HG02884 (cell line): ENCODE measurements around the gene SP1.
"Not testable (repeated sequence)": the region's sequence is repeated elsewhere in the genome, so short reads cannot be mapped to it uniquely, and the experiment has no call there.

Experiments used
- ATAC-seq: cut with Tn5 transposase; IDR thresholded peaks from one replicate; pipeline ENCODE4 v1.9.1; 2021; ENCODE audit warnings: mild to moderate bottlenecking, moderate library complexity; ENCODE audit not compliant: unreplicated experiment

The SP1 gene

DNA sequence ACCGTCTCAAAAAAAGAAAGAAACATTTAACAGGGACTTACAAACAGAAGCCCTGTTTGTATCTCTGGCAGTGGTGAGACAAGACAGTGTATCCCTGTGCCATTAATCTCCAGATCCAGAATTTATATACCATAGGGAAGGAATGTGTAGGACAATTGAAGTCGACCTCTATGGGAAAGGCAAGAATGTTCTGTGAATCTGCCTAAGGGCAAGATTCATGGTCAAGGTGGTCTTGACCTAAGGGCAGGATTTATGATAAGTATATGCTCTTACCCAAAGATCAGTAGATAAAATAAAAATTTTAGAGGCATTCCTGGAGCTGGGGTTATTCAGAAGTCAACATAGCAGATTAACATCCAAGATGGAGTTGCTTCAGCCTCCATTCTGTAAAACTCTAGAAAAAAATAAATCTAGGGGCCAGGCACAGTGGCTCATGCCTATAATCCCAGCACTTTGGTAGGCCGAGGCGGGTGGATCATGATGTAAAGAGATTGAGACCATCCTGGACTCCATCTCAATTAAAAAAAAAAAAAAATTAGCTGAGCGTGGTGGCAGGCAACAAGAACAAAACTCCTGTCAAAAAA, 21.0 kb upstream of the SP1 start:
- ATAC-seq, result no peak

DNA sequence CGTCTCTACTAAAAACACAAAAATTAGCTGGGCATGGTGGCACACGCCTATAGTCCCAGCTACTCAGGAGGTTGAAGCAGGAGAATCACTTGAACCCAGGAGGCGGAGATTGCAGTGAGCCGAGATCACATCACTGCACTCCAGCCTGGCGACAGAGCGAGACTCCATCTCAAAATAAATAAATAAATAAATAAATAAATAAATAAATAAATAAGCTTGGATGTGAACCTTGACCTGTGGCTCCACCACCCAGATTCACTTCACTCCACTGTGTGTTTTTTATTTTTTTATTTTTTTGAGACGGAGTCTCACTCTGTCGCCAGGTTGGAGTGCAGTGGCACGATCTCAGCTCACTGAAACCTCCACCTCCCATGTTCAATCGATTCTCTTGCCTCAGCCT, 18.3 kb upstream of the SP1 start:
- not testable (repeated sequence) for ATAC-seq

DNA sequence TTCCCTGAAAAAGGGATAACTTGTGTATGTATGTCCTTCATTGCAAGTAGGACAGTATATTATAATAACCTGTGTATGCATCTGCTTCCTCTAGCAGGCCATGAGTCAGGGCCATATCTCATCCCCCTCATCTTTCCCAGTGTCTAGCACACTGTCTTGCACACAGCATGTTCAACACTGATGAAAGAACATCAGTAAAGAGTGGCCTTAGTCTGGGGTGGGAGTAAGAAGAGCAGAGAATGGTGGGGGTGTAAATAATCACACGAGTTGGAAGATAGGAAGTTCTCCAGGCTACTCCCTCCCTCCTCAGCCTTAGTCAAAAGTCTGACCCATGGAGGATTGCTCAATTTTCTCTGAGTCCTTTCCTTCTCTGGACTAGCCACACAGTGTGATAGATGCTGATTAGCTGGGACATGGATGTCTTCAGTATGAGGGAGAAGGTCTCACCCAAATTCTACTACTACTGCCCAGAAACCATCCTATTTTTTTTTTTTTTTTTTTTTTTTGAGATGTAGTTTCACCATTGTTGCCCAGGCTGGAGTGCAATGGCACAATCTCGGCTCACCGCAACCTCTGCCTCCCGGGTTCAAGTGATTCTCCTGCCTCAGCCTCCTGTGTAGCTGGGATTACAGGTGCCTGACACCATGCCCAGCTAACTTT, 14.6 kb upstream of the SP1 start:
- ATAC-seq, result no peak

DNA sequence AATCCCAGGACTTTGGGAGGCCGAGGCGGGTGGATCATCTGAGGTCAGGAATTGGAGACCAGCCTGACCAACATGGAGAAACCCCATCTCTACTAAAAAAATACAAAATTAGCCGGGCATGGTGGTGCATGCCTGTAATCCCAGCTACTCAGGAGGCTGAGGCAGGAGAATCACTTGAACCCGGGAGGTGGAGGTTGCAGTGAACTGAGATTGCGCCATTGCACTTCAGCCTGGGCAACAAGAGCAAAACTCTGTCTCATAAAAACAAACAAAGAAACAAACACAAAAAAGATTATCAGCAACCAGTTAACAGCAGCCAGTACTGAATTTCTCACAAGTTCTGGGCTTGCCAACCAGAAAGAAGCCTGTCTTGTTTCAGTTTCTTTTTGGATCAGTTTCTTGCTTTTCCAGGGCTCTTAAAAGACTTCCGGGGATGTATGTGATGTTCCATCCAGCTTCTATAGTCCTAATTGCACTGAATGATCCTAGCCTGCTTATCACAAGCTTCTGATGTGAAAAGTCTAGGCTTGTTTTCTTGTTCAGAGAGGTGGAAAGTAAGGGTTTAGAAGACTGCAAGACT, 6.3 kb upstream of the SP1 start:
- not testable (repeated sequence) for ATAC-seq

DNA sequence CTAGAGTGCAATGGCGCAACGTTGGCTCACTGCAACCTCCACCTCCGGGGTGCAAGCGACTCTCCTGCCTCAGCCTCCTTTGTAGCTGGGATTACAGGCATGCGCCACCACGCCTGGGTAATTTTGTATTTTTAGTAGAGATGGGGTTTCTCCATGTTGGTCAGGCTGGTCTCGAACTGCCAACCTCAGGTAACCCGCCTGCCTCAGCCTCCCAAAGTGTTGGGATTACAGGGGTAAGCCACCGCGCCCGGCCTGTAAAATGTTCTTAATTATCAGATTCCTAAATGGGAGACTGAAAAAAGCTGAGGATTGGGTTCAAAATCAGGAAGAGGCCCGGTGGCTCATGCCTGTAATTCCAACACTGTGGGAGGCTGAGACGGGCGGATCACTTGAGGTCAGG, 5.7 kb upstream of the SP1 start:
- ATAC-seq, result not testable (repeated sequence)

DNA sequence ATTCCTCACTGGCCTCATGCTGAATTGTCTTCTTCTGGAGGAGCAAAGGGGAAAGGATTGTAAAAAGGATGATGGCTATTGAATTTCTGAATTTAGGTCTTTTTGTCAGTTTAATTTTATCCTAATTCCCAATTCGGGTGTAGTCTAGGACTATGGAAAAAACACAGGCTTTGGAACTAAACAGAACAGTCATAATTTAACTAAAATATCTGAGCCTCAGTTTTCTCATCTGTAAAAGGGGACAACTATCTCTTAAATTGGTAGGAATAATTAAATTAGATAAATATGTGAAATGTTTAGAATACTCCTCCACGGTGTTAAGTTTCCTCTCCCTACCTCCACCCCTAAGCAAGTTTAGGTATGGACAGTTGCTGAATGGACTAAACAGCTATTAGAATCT, 3.2 kb upstream of the SP1 start:
- no peak for ATAC-seq

DNA sequence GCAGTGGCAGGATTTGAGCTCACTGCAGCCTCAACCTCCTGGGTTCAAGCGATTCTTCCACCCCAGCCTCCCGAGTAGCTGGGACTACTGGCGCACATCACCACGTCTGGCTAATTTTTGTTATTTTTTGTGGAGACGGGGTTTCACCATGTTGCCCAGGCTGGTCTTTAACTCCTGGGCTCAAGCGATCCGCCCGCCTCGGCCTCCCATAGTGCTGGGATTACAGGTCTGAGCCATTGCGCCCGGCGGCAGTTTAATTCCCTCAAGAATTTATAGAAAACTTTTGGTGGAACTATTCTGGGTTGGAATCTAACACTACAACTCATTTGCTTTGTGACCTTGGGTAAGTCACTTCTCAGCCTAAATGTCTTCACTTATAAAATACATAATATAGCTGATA, 1.8 kb upstream of the SP1 start:
- no peak for ATAC-seq

DNA sequence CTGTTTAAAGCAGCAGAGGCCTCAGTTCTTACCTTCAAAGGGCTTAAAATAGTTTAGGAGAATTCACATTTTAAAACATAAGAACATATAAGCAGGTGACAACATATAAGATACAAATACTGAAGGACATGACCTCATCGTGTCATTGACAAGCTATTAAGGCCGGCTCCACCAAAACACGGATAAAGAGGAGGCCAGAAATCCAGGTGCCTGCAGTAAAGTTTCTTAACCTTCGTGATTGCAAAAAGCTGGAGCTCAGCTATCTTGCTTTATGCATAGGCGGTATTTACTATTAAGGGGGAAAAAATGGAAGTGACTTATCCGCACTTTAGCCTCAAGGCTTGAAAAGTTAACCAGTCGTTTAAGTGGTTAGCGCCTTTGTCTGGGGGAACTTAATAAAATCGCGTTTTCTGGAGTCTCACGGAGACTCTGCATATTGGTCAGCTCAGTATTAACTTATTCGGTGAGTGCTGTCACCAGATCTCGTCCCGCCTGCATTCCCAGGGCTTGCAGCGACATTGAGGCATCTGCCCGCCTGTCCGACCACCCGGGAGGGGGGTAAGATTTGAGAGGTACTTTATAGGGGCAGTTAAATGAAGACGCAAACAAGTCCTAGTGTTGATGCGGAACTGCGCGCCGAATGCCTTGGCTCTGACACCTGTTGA, 1.1 kb upstream of the SP1 start:
- no peak for ATAC-seq

DNA sequence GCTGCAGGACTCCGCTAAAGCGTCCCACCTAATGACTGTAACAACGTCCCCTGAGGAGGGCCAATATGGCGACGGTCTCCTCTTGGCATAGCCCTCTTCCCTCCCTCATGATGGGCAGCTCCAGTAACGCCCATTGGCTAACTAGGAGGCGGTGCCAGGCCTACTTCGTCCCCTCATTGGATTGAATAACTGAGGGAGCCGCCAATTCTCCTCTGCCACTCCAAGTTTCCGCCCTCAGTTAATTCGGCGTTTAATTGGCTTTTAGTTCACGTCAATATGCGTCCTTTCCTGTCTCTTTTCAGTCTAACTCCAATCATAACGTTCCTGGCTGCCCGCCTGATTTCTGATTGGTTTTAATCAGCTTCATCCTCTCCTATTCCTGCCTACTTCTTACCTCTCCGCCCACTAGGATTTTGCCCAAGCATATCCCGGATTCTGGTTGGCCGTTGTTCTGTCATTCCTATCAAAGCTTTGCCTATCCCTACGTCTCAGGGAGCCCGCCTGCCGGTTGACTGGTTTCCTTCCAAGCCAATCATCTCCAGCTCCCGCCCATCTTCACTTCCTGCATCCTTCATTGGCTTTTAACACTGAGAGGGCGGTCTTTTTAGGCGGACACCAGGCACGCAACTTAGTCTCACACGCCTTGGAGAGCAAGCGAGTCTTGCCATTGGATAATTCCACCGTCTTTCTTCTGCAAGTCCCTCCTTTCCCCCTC, 430 bp upstream of the SP1 start:
- peak; percentile 64 for ATAC-seq

DNA sequence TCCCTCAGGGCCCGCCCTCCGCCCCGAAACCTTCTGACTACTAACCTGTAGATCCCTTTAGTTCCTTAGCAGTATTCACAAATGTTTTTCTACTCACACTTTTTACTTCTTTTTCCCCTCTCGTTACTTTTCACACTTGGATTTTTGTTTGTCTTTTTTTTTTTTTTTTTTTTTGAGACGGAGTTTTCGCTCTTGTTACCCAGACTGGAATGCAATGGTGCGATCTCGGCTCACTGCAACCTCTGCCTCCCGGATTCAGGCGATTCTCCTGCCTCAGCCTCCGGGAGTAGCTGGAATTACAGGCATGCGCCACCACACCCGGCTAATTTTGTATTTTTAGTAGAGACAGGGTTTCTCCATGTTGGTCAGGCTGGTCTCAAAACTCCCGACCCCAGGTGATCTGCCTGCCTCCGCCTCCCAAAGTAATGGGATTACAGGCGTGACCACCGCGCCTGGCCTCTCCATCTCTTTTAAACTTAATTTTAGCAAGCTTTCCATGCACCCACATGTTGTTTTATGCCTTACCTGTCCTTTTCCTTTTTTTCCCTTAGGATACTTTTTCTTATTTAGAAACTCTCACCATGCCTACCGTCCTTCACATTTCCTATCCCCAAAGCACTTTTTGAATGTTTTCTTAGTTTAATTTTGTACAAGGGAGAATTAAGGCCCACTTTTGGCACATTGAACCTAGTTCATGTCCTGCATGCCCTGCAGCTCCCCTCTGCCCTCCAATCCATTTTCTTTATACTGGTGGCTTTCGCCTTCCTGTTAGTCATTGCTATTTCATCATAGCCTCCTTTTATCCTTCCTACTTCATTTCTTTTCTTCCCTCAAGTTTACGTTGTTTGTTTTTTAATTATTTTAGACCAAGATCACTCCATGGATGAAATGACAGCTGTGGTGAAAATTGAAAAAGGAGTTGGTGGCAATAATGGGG, 1.1 kb downstream of the SP1 start:
- ATAC-seq, result no peak

DNA sequence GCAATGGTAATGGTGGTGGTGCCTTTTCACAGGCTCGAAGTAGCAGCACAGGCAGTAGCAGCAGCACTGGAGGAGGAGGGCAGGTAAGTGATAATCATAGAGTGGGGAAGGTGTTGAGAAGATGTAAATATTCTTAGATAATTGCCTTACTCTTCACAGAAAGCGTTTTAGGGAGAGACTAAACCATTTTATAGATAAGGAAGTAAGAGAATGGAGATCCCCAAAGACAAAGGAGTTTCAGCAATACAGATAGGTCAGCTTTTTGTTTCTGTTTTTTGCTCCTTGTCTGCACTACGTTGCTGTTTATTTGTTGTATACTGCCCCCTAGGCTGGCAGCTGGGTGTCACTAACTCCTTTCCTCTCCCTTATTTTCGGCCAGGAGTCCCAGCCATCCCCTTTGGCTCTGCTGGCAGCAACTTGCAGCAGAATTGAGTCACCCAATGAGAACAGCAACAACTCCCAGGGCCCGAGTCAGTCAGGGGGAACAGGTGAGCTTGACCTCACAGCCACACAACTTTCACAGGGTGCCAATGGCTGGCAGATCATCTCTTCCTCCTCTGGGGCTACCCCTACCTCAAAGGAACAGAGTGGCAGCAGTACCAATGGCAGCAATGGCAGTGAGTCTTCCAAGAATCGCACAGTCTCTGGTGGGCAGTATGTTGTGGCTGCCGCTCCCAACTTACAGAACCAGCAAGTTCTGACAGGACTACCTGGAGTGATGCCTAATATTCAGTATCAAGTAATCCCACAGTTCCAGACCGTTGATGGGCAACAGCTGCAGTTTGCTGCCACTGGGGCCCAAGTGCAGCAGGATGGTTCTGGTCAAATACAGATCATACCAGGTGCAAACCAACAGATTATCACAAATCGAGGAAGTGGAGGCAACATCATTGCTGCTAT, 2.0 kb downstream of the SP1 start:
- ATAC-seq, result no peak

DNA sequence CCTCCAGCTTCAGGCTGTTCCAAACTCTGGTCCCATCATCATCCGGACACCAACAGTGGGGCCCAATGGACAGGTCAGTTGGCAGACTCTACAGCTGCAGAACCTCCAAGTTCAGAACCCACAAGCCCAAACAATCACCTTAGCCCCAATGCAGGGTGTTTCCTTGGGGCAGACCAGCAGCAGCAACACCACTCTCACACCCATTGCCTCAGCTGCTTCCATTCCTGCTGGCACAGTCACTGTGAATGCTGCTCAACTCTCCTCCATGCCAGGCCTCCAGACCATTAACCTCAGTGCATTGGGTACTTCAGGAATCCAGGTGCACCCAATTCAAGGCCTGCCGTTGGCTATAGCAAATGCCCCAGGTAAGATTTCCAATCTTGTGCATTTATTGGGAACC, 3.3 kb downstream of the SP1 start:
- ATAC-seq, result no peak

DNA sequence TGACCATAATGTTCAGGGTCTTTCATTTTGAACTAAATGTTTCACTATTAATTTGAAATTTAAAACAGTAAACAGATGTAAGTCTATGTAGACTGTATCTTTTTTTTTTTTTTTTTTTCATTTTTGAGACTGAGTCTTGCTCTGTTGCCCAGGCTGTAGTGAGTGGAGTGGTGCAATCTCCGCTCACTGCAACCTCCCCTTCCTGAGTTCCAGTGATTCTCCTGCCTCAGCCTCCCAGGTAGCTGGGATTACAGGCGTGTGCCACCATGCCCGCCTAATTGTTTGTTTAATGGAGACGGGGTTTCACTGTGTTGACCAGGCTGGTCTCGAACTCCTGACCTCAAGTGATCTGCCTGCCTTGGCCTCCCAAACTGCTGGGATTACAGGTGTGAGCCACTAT, 6.4 kb downstream of the SP1 start:
- ATAC-seq, result not testable (repeated sequence)

DNA sequence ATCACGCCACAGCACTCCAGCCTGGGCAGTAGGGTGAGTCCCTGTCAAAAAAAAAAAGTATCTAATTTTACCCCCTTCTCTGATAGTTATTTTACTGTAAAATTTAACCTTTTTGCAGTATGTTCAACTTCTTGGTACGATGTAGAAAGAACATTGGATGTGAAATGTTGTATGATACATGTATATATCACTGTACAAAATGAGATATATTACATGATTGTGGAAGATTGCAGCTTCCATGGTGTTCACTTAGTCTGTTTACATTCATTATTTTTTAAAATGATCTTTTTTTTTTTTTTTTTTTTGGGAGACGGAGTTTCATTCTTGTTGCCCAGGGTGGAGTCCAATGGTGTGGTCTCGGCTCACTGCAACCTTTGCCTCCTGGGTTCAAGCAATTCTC, 9.0 kb downstream of the SP1 start:
- ATAC-seq, result no peak

DNA sequence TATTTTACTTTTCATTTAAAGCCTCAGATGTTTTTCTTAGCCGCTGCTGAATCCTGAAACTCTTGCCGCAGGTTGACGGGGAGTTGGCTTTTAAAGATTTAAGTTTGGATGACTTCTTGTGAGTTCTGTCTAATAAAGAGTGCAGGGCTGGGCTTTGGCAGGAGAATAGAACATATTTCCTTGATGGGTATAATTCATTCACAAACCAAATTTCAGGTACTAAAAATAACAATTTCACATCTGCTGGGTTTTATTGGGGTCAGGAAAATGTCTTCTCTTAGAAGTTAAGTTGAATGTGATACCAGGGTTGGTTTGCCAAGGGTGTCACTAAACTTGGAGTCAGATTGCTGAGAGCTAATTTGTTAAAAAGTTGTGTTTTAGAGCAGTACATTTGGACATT, 9.7 kb downstream of the SP1 start:
- no peak for ATAC-seq

DNA sequence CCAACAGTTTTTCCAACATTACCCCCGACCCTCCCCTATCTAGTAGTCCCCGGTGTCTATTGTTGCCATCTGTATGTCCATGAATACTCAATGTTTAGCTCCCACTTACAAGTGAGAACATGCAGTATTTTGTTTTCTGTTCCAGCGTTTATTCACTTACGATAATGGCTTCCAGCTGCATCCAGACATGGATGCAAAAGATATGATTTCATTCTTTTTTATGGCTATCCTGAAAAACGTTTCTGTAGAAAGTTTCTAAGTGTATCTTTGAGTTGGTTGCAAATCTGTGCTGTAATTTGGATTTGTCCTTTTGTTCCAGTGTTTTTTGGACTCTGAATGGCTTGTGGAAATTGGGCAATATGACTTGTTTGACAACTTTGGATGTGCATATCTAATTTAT, 11.7 kb downstream of the SP1 start:
- ATAC-seq, result no peak

DNA sequence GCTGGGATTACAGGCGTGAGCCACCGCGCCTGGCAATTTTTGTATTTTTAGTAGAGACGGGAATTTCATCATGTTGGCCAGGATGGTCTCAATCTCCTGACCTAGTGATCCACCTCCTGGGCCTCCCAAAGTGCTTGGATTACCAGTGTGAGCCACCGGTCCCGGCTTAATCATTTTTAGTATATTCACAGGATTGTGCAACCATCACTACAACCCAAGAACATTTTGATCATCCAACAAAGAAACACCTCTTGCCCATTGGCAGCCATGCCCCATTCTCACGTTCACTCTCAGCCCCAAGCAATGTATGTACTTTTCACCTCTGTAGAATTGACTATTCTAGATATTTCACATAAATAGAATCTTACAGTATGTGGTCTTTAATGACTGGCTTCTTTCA, 19.9 kb downstream of the SP1 start:
- no peak for ATAC-seq

DNA sequence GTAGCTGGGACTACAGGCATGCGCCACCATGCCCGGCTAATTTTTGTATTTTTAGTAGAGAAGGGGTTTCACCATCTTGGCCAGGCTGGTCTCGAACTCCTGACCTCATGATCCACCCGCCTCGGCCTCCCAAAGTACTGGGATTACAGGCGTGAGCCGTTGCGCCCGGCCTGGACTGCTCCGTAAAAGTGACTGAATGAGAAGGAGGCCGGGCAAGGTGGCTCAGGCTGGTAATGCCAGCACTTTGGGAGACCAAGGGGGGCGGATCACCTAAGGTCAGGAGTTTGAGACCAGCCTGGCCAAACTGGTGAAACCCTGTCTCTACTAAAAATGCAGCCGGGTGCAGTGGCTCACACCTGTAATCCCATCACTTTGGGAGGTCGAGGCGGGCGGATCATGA, 22.4 kb downstream of the SP1 start:
- not testable (repeated sequence) for ATAC-seq

DNA sequence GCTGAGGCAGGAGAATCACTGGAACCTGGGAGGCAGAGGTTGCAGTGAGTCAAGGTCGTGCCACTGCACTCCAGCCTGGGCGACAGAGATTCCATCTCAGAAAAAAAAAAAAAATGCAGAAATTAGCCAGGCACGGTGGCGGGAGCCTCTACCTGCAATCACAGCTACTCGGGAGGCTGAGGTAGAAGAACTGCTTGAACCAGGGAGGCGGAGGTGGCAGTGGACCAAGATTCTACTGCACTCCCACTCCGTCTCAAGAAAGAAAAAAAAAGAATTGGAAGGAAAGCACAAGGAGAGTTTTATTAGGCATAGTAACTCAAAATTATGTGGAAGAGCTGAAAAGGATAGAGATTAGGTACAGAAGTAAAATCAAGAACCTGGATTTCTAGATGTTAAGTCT, 22.9 kb downstream of the SP1 start:
- ATAC-seq, result no peak
